ENCODE measurements around the gene GSTO2. TPM values are rescaled to one million over a fixed set of nuclear protein-coding genes. Genes with fewer than 3 reads are reported as not detected.

Gene GSTO2
- total and polyA plus RNA-seq, 2 of the 13 experiments (the other 11 are each of a cell fraction or from before 2014, with no cell fraction given), result 2.1 to 7.9 TPM

DNA sequence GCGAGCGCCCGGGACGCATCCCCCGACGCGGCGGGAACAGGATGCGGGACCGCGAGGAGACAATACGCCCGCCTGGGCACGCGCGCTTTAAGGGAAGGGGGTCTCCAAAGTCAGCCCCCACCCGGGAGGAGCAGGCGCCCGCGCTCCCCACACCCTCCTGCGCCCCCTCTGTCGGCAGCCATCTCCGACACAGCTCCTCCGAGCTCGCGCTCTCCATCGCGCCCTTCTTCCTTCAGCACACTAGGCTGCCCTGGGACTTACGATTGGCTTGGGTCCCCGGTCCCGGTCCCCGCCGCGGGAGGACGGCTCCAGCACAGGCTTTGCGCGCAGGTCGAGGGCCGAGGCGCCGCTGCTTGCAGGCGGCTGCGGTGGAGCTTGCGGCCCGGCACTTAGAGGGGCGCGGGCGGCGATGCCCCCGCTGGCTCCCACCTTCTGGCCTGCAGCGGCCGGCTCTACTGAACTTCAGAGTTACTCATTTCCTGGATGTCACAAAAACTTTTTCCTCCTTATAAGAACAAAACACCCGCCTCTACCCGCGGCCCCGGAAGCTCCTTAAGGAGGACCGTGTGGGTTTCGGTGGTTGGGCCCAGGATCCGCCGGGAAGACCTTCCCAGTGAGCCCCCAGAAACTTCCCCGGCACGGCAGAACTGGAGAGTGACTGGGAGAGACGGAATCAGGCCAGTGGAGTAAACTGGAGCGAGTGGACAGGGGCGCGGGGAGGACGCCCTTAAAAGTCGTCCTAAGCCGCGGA, 69.2 kb downstream of the GSTO2 start, which contains the start of gene ITPRIP (continued):
- peak; percentile 17; the same call in 1 of the 2 replicates for TF ChIP-seq ZNF782 (CRISPR knock-in tag; IDR thresholded peaks at IDR 0.05; ENCODE audit: borderline replicate concordance)
- TF ChIP-seq U2AF1 (optimal IDR thresholded peaks at IDR 0.05; ENCODE audit: low read depth, low read length), result no peak
- TF ChIP-seq, protein P1, sequence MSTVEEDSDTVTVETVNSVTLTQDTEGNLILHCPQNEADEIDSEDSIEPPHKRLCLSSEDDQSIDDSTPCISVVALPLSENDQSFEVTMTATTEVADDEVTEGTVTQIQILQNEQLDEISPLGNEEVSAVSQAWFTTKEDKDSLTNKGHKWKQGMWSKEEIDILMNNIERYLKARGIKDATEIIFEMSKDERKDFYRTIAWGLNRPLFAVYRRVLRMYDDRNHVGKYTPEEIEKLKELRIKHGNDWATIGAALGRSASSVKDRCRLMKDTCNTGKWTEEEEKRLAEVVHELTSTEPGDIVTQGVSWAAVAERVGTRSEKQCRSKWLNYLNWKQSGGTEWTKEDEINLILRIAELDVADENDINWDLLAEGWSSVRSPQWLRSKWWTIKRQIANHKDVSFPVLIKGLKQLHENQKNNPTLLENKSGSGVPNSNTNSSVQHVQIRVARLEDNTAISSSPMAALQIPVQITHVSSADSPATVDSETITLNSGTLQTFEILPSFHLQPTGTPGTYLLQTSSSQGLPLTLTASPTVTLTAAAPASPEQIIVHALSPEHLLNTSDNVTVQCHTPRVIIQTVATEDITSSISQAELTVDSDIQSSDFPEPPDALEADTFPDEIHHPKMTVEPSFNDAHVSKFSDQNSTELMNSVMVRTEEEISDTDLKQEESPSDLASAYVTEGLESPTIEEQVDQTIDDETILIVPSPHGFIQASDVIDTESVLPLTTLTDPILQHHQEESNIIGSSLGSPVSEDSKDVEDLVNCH (CRISPR knock-in tag; IDR thresholded peaks at IDR 0.05), result no peak
- peak; percentile 61 for TF ChIP-seq IKZF4 (CRISPR knock-in tag; IDR thresholded peaks at IDR 0.05; ENCODE audit: borderline replicate concordance, low read depth, not compliant biosample characterization)
- peak; percentile 57; the same call in 1 of the 2 replicates for TF ChIP-seq KAT7 (CRISPR knock-in tag; IDR thresholded peaks at IDR 0.05; ENCODE audit: borderline replicate concordance)
- TF ChIP-seq ZSCAN29 (CRISPR knock-in tag; conservative IDR thresholded peaks at IDR 0.05), result 0 out of 2 replicates have a peak, but pooled peaks have one; percentile 19
- TF ChIP-seq, protein P2, sequence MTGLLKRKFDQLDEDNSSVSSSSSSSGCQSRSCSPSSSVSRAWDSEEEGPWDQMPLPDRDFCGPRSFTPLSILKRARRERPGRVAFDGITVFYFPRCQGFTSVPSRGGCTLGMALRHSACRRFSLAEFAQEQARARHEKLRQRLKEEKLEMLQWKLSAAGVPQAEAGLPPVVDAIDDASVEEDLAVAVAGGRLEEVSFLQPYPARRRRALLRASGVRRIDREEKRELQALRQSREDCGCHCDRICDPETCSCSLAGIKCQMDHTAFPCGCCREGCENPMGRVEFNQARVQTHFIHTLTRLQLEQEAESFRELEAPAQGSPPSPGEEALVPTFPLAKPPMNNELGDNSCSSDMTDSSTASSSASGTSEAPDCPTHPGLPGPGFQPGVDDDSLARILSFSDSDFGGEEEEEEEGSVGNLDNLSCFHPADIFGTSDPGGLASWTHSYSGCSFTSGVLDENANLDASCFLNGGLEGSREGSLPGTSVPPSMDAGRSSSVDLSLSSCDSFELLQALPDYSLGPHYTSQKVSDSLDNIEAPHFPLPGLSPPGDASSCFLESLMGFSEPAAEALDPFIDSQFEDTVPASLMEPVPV (CRISPR knock-in tag; IDR thresholded peaks at IDR 0.05), result 0 out of 2 replicates have a peak, but pooled peaks have one; percentile 59
- no peak for TF ChIP-seq ZNF20 (CRISPR knock-in tag; IDR thresholded peaks at IDR 0.05)
- TF ChIP-seq, protein P3, sequence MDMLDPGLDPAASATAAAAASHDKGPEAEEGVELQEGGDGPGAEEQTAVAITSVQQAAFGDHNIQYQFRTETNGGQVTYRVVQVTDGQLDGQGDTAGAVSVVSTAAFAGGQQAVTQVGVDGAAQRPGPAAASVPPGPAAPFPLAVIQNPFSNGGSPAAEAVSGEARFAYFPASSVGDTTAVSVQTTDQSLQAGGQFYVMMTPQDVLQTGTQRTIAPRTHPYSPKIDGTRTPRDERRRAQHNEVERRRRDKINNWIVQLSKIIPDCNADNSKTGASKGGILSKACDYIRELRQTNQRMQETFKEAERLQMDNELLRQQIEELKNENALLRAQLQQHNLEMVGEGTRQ (IDR thresholded peaks at IDR 0.05; ENCODE audit: low read depth, low read length), result no peak
- TF ChIP-seq, protein P3 (CRISPR knock-in tag; IDR thresholded peaks at IDR 0.05; ENCODE audit: borderline replicate concordance), result 0 out of 2 replicates have a peak, but pooled peaks have one; percentile 10
- TF ChIP-seq, protein P4, sequence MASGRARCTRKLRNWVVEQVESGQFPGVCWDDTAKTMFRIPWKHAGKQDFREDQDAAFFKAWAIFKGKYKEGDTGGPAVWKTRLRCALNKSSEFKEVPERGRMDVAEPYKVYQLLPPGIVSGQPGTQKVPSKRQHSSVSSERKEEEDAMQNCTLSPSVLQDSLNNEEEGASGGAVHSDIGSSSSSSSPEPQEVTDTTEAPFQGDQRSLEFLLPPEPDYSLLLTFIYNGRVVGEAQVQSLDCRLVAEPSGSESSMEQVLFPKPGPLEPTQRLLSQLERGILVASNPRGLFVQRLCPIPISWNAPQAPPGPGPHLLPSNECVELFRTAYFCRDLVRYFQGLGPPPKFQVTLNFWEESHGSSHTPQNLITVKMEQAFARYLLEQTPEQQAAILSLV (CRISPR knock-in tag; IDR thresholded peaks at IDR 0.05; ENCODE audit: borderline replicate concordance), result peak; percentile 66; the same call in 1 of the 2 replicates
- peak; percentile 77; the same call in 1 of the 2 replicates for TF ChIP-seq KLF11 (CRISPR knock-in tag; IDR thresholded peaks at IDR 0.05)
- no peak for TF ChIP-seq RBM22 (optimal IDR thresholded peaks at IDR 0.05; ENCODE audit: low read length)
- TF ChIP-seq, protein P5, sequence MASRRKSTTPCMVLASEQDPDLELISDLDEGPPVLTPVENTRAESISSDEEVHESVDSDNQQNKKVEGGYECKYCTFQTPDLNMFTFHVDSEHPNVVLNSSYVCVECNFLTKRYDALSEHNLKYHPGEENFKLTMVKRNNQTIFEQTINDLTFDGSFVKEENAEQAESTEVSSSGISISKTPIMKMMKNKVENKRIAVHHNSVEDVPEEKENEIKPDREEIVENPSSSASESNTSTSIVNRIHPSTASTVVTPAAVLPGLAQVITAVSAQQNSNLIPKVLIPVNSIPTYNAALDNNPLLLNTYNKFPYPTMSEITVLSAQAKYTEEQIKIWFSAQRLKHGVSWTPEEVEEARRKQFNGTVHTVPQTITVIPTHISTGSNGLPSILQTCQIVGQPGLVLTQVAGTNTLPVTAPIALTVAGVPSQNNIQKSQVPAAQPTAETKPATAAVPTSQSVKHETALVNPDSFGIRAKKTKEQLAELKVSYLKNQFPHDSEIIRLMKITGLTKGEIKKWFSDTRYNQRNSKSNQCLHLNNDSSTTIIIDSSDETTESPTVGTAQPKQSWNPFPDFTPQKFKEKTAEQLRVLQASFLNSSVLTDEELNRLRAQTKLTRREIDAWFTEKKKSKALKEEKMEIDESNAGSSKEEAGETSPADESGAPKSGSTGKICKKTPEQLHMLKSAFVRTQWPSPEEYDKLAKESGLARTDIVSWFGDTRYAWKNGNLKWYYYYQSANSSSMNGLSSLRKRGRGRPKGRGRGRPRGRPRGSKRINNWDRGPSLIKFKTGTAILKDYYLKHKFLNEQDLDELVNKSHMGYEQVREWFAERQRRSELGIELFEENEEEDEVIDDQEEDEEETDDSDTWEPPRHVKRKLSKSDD (CRISPR knock-in tag; IDR thresholded peaks at IDR 0.05; ENCODE audit: low read depth), result no peak

All from HepG2 (cell line).